ENCODE data around the gene PKP3. TPM values are rescaled to one million over a fixed set of nuclear protein-coding genes. Genes with fewer than 3 reads are reported as not detected.

Gene PKP3
- total and polyA plus RNA-seq, 9 of the 15 experiments (the other 6 are each of a cell fraction or from before 2014, with no cell fraction given) = 0.11 to 110 (median 30.7) TPM

GRCh38 chr11:355581-356458 is 38.2 kb upstream of the PKP3 start (continued):
- TF ChIP-seq, protein P1, sequence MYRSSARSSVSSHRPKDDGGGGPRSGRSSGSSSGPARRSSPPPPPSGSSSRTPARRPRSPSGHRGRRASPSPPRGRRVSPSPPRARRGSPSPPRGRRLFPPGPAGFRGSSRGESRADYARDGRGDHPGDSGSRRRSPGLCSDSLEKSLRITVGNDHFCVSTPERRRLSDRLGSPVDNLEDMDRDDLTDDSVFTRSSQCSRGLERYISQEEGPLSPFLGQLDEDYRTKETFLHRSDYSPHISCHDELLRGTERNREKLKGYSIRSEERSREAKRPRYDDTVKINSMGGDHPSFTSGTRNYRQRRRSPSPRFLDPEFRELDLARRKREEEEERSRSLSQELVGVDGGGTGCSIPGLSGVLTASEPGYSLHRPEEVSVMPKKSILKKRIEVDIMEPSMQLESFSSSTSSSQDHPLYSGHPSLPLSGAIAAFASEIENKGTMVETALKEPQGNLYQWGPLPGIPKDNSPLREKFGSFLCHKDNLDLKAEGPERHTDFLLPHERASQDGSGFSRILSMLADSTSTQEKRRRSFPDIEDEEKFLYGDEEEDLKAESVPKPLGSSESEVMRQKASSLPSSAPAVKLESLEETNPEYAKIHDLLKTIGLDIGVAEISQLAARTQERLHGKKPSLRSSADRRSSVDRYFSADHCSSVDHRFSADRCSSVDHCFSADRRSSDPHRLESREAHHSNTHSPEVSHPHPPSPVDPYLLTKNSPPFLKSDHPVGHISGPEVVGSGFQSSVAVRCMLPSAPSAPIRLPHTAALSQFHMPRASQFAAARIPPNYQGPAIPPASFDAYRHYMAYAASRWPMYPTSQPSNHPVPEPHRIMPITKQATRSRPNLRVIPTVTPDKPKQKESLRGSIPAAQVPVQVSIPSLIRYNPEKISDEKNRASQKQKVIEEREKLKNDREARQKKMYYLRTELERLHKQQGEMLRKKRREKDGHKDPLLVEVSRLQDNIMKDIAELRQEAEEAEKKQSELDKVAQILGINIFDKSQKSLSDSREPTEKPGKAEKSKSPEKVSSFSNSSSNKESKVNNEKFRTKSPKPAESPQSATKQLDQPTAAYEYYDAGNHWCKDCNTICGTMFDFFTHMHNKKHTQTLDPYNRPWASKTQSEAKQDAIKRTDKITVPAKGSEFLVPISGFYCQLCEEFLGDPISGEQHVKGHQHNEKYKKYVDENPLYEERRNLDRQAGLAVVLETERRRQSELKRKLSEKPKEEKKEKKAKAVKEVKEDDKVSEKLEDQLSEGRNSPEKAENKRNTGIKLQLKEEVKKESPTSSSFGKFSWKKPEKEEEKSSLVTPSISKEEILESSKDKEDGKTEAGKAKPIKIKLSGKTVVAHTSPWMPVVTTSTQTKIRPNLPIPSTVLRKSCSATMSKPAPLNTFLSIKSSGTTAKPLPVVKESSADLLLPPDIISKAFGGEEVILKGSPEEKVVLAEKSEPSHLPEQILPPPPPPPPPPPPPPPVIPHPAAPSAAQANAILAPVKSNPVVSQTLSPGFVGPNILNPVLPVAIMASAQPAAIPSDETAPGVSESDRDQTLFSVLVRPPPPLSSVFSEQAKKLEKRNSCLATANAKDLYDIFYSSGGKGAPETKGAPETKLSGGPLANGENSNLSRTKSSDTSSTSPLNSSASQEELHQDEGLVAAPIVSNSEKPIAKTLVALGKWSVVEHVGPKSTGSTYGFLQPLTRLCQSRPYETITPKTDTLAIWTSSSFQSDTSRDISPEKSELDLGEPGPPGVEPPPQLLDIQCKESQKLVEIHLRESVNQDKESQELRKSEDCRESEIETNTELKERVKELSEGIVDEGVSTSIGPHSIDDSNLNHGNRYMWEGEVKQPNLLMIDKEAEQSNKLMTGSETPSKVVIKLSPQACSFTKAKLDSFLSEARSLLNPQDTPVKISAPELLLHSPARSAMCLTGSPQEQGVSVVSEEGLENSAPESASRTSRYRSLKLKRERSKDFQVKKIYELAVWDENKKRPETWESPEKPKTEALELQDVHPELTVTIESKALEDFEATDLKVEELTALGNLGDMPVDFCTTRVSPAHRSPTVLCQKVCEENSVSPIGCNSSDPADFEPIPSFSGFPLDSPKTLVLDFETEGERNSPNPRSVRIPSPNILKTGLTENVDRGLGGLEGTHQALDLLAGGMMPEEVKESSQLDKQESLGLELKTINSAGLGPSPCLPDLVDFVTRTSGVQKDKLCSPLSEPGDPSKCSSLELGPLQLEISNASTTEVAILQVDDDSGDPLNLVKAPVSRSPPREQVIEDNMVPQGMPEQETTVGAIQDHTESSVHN (IDR thresholded peaks at IDR 0.05; ENCODE audit: borderline replicate concordance in 1 of 2, low read depth in 1 of 2) = no peak
- TF ChIP-seq HEY1 (CRISPR knock-in tag; IDR thresholded peaks at IDR 0.05; ENCODE audit: borderline replicate concordance) (no peak), ELF2 (CRISPR knock-in tag; IDR thresholded peaks at IDR 0.05) (peak; percentile 72; the same call in 1 of the 2 replicates), SMAD2 (IDR thresholded peaks at IDR 0.05; ENCODE audit: low read depth, low read length) (no peak), ZC3H8 (IDR thresholded peaks at IDR 0.05) (no peak), MCM5 (IDR thresholded peaks at IDR 0.05; ENCODE audit: low read depth) (no peak), TRIM28 (IDR thresholded peaks at IDR 0.05) (no peak), ZNF121 (CRISPR knock-in tag; conservative IDR thresholded peaks at IDR 0.05) (no peak)
- TF ChIP-seq, protein P2, sequence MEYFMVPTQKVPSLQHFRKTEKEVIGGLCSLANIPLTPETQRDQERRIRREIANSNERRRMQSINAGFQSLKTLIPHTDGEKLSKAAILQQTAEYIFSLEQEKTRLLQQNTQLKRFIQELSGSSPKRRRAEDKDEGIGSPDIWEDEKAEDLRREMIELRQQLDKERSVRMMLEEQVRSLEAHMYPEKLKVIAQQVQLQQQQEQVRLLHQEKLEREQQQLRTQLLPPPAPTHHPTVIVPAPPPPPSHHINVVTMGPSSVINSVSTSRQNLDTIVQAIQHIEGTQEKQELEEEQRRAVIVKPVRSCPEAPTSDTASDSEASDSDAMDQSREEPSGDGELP (CRISPR knock-in tag; IDR thresholded peaks at IDR 0.05; ENCODE audit: borderline replicate concordance) = peak; percentile 65; the same call in 1 of the 2 replicates

All from K562 (cell line).